DMS 273 (cell line): ENCODE measurements around the gene FYB1.

ENCODE experiments used
- DNase-seq: peaks from one replicate; lab custom pipeline; 2025; ENCODE audit not compliant: unreplicated experiment; lab: John Stamatoyannopoulos, UW

Gene FYB1

DNA sequence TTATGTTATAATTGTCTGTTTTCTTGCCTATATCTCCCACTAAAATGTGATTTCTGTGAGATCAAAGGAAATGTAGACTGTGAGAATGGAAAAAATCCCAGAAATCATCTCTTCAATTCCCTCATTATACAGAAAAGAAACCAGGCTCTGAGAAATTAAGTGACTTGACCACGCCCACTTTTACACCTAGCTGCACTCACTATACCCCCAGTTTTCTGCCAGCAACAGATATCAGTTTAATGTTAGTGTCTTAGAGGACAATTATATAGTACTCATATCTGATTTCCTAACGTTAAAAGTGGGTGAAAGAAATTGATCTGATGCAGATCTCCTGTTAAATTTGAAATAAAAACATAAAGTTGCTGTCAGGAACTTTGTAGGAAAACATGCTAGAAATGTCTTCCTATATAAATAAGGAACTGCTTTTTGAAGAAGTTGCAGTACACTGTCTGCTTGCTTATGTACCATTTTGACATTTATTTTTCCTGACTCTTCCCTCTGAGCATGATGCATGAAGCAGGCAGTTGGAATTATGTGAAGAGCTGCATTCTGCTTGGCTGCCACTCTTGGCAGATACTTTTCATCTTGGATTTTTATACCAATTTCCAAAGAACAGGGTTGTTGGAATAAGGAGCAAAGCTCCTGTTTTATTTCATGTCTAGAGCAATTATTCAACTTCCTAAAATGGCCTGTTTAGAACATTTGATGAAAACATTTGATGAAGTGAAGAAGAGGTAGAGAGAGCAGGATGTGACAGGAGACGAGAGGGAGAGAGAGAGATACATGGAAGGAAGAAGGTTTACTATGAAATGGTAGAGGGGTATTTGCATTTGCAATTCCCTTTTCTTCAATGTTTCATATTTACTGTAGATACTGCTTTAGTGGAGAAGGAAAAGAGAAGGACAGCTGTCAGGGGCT, 87.9 kb downstream of the FYB1 start:
- DNase-seq = no peak

GRCh38 chr5:39130716-39131115, 88.6 kb downstream of the FYB1 start:
- no peak for DNase-seq

DNA sequence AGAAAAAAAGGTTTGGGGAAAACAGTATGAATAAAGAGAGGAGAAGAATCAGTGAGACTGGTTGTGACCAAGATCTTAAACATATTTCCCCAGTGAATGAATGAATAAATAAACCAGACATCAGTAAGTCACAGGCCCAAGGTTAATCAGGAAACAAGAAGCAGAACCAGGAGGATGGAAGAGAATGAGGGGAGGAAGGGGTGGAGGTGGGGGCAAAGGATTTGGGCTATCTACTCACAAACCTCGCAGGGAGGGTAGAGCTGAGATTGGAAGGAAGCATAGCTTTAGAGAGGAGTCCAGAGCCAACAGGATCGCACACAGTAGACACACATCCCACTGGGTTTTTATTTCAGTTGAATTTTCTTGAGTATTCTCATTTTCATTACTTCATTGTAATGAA, 97.4 kb downstream of the FYB1 start:
- no peak for DNase-seq

- DNase-seq = no peak
Measured at GRCh38 chr5:39121315-39121714, 98.0 kb downstream of the FYB1 start.

DNA sequence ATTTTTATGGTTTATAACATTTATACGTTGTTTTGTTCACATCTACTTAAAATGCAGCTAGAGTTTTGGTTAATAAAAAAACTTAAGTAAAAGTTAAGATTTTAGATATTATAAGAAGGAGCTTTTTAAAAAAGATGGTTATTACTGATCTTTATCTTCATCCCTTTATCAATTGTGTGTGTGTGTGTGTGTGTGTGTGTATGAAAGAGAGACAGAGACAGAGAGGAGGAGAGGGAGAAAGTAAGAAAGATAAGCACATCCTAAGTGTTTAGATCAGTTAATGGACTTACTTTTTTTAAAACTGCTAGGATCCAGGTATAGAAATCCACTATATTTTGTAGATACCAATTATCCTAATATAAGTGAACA, 99.3 kb downstream of the FYB1 start:
- DNase-seq = no peak

DNA sequence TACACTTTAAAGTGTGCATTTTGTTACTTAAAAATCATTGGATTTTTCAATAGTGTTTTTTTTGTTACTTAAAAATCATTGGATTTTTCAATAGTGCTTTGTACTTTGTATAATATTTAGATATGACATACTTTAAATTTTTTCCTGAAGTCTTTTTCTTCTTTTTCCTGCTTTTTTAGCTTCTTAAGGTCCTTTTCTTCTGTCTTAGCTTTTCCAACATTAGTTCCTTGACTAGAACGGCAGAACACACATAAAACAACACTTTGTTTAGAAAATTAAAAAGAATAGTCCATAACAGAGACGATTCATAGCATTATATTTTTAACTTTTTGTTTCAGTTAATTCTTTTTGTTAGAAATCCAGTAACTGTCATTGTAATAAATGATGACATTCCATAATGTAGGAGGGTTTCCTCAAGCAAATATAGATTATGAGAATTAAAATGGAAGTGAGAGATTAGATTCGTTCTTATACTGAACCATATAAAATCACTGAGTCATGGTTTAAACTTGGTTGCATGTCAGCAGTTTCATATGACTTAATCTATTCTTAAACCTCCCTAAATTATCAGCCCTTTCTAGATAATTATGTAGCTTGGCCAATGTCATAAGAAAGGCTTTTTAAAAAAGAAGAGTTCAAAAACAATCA, 99.8 kb downstream of the FYB1 start:
- DNase-seq = no peak

GRCh38 chr5:39118638-39119037, 100.7 kb downstream of the FYB1 start:
- no peak for DNase-seq

DNA sequence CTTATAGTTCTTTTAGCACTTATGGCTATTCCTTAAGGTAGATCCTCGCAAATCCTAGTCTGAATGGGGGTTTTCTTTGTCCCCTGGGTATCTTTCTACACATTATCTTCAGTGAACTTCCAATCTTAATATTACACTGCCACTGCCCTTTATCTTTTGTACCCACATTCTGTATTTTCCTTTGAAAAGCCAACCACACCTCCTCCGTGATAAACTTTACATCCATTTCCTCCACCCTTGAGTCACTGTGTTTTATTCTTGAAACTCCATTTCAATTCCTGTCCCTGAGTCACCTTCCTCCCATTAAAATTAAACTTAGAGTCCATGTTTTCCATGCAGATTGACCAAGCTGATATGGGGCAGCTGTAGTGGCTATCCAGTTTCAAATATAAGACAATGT, 102.0 kb downstream of the FYB1 start:
- DNase-seq = no peak

DNA sequence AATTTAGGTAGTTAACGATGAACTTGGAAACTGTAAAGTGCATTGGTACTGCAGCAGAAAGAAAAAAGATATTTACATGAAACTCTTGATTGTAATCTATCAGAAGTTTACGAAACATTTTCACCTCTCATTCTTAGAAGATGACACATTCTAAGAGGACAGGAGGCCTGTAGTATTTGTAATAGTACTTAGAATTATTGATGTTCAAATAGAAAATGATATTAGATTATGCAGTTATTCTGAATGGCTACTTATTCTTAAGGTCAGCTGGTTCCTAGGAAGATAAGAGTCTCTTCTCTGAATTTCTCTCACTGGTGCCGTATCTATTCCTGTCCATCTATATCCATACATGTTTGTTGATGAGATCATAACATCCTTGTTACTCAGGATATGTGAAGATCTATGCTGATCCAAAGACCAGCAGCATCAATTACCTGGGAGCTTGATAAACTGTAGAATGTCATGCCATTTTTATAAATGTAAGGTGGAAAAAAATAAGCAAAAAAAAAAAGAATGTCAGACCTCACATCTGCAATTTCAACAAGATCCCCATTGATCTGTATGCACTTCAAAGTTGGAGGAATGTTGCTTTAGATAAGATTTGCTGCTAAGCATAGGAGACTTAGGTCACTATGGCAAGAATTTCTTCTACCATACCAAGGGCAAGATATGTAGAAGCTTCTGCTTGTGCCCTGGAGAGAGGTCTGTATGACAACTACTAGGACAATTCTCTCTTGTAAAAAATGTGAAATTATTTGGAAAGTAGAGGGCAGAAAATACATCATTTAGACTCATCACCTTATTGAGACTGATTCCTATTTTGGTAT, 102.8 kb downstream of the FYB1 start:
- no peak for DNase-seq

- DNase-seq = no peak
Measured at GRCh38 chr5:39115644-39116343, 103.6 kb downstream of the FYB1 start.

DNA sequence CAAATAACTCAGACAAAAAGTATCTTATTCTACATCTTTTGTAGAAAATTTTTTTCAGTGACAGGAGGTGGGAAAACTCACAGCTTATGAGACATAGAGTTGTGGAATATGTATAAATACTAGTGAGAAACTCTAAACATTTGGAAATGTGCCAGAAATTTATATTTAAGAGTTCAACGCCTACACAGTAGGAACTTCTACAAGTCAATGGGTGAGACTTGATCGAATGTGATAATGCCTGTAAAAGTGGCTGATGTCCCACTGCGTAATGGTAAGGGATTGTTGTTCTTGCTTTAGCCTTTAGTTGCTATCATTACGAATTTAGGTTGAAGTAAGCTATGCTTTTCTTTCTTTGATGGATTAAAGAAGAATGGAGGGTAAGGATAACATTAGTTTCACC, 105.2 kb downstream of the FYB1 start:
- no peak for DNase-seq

- no peak for DNase-seq
Measured at GRCh38 chr5:39113354-39113953, 105.9 kb downstream of the FYB1 start.

GRCh38 chr5:39109606-39110005, 109.8 kb downstream of the FYB1 start:
- DNase-seq = no peak

DNA sequence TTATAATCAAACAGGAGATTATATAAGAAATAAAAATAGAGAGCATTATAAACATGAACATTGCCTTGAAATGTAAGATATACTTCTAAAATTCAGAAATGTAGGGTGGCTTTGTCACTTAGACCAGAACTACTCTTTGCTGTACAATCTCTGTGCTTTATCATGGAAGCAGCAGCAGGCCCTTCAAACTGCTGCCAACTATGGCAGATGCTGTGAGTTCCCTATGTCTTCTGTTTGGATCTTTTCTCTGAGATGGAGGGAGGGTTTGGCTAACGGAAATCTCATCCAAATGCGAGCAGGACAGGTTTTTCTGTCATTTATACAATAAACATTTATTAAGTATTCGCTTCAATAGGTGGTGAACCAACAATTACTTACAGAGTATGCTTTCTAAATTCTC, 110.4 kb downstream of the FYB1 start:
- peak; percentile 43 for DNase-seq

- no peak for DNase-seq
Measured at GRCh38 chr5:39107350-39107749, 112.0 kb downstream of the FYB1 start.

GRCh38 chr5:39106322-39106721, 113.0 kb downstream of the FYB1 start:
- no peak for DNase-seq

GRCh38 chr5:39104221-39104620, 115.1 kb downstream of the FYB1 start:
- no peak for DNase-seq

DNA sequence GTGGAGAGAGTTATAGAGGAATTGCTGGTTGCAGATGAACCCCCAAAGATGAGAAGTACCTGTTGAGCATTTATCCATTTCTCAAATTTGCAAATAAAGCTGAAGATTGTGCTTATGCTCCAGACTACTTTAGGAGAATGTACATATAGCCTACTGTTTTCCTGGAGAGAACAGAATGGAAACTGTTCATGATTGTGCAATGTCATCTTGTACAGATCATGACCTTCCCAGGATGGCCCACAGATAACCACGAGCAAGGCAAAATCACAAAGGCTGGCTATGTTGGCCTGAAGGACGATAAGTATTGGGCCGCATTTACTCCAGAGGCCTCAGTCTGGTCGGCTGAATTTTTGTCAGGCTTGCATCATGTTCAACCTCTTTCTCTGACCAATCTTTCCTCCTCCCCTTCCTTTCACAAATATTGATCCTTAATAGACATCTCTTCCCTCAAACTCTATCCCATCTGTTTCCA, 116.6 kb downstream of the FYB1 start:
- DNase-seq = no peak

GRCh38 chr5:39100851-39101396, 118.4 kb downstream of the FYB1 start:
- DNase-seq = no peak

DNA sequence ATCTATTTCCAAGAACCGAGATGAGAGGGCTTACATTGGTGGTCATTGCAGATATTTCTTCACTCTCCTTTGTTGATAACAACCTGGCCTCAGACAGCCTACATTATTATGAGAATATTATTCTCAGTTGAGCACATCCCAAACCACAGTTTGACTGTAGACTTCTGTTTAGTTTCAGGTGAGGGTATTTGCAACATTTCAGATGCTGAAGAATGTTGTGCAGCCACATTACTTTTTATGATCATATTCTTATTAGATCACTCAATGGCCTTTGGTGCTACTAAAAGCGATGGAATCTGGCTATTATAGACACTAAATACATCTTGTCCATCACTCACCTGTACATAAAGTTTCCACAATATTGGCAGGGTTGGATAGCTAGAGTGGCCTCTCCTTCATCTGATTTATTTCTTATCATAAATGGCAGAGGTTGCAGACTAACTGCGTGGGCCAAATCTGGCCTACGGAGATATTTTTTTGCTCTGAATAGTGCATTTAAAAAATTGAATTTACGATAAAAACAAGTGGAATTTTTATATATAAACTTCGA, 119.0 kb downstream of the FYB1 start:
- no peak for DNase-seq
